ENCODE data around the gene RGPD5.
"Not testable (repeated sequence)": the region's sequence is repeated elsewhere in the genome, so short reads cannot be mapped to it uniquely, and the experiment has no call there.

DNA sequence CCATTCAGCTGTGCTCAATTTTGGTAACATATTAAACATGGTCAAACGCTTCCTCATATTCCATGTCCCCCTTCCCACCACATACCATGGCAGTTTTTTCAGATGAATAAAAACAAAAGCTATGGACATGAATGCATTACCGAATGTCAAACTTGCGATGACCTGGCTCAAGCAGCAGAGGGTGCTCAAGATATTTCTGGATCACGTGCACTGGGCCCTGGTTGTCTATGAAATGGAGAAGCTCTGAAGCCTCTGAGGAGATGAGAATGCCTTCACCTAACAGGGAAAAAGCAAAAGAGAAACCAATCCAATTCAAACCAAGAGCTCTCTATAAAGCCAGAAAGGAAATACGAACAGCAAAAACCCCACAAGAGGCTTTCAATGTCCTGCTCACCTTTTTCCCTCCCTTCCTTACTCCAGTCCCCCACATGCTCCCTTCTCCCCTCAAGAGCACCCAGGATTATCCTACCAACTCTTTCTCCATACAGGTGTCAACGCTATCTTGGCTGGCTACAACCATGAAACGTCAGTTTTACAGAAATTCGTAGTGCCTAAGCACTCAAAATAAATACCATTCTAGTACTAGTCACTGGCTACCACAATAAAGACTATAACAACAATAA lies 77.1 kb downstream of the RGPD5 start:
- TF ChIP-seq, protein P1, sequence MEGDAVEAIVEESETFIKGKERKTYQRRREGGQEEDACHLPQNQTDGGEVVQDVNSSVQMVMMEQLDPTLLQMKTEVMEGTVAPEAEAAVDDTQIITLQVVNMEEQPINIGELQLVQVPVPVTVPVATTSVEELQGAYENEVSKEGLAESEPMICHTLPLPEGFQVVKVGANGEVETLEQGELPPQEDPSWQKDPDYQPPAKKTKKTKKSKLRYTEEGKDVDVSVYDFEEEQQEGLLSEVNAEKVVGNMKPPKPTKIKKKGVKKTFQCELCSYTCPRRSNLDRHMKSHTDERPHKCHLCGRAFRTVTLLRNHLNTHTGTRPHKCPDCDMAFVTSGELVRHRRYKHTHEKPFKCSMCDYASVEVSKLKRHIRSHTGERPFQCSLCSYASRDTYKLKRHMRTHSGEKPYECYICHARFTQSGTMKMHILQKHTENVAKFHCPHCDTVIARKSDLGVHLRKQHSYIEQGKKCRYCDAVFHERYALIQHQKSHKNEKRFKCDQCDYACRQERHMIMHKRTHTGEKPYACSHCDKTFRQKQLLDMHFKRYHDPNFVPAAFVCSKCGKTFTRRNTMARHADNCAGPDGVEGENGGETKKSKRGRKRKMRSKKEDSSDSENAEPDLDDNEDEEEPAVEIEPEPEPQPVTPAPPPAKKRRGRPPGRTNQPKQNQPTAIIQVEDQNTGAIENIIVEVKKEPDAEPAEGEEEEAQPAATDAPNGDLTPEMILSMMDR (IDR thresholded peaks at IDR 0.05), result not testable (repeated sequence)
- TF ChIP-seq EP300 (IDR thresholded peaks at IDR 0.05), result not testable (repeated sequence)

All from upper lobe of left lung (tissue), 4 donors.